ENCODE data around the gene ARHGAP31. TPM values are rescaled to one million over a fixed set of nuclear protein-coding genes. Genes with fewer than 3 reads are reported as not detected.
"Not testable (repeated sequence)": the region's sequence is repeated elsewhere in the genome, so short reads cannot be mapped to it uniquely, and the experiment has no call there.

The ARHGAP31 gene
- total RNA-seq, 3 donors from 2014 or later: 16.0 to 22.0 (median 17.2) TPM

DNA sequence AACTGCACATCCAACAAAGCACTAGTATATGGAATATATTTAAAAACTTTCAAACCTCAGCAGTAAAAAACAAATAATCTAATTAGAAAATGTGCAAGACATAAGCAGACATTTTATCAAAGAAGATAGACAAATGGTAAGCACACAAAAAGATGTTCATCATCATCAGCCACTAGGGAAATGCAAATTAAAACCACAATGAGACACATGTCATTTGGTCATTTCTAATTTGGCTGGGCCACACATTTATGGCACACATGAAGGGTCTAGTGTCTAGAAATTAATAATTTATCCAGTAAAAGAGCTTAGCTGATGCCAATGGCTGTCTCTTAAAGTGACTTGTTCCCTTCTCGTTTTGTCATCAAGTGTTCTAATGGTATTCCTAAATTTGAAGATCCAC lies 45.8 kb downstream of the ARHGAP31 start:
- DNase-seq: no peak
- Mint-ChIP-seq H3K4me3 (no peak overlapping the region), H3K27me3 (ENCODE audit: low read depth) (no peaks in the 10 kb centered on the region), H3K36me3 (ENCODE audit: insufficient read depth) (peaks cover 8% of the 10 kb centered on the region), H3K9me3 (peaks cover 2% of the 10 kb centered on the region), H3K4me1 (ENCODE audit: low read depth) (no peaks in the 10 kb centered on the region)
- ATAC-seq: no peak

DNA sequence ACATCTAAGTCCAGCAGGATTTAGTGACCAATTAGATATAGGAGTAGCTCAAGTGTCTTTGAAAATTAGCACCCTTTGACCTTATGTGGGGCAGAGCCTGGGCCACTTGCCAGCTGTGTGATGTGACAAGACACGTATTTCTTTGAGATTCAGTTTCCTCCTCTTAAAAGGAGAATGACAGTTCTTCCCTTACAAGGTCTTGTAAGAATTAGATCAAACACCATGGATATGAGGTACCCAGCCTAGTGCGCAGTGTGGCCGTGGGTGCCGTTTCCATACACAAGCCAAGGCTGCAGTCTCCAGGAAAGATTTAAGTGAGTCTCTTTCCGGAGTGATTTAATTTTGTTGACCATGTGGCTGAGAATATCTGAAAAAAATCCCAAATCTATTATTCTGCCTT lies 46.3 kb downstream of the ARHGAP31 start:
- DNase-seq: no peak

DNA sequence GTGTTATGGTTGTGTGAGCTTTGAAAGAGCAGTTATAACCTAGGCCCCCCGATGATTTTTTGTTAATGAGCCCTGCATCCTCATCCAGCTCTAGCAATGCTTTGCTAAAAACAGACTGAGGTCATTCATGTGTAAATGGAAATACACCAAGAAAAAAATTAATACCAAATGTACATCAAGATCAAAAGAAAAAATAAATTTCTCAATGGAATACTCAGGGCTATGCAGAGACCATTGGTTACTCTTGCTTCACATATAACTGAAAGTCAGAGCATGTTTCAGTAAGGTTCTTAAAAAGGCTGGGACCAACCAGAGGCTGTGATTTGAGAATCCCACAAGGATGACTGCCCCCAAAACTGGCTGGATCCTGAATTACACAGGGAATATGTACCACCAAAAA lies 48.0 kb downstream of the ARHGAP31 start:
- ATAC-seq (no peak), DNase-seq (no peak)
- Mint-ChIP-seq H3K9me3 (peaks cover 1% of the 10 kb centered on the region), H3K4me3 (no peak overlapping the region), H3K36me3 (ENCODE audit: insufficient read depth) (peaks cover 4% of the 10 kb centered on the region), H3K4me1 (ENCODE audit: low read depth) (no peaks in the 10 kb centered on the region), H3K27me3 (ENCODE audit: low read depth) (no peaks in the 10 kb centered on the region)

More for the DNA sequence above, 46.3 kb downstream of the ARHGAP31 start:
- ATAC-seq: no peak
- Mint-ChIP-seq H3K4me3 (no peak overlapping the region), H3K4me1 (ENCODE audit: low read depth) (no peaks in the 10 kb centered on the region), H3K27me3 (ENCODE audit: low read depth) (no peaks in the 10 kb centered on the region), H3K36me3 (ENCODE audit: insufficient read depth) (peaks cover 8% of the 10 kb centered on the region), H3K9me3 (peaks cover 2% of the 10 kb centered on the region)

- H3K4me1 Mint-ChIP-seq (ENCODE audit: low read depth): no peaks in the 10 kb centered on the region
- H3K36me3 Mint-ChIP-seq (ENCODE audit: insufficient read depth): no peaks in the 10 kb centered on the region
- ATAC-seq (no peak), DNase-seq (no peak)
- no peaks in the 10 kb centered on the region for H3K9me3 Mint-ChIP-seq
- H3K4me3 Mint-ChIP-seq: no peak overlapping the region
- H3K27me3 Mint-ChIP-seq (ENCODE audit: low read depth): no peaks in the 10 kb centered on the region
Observed at GRCh38 chr3:119343719-119344118, 49.5 kb downstream of the ARHGAP31 start.

DNA sequence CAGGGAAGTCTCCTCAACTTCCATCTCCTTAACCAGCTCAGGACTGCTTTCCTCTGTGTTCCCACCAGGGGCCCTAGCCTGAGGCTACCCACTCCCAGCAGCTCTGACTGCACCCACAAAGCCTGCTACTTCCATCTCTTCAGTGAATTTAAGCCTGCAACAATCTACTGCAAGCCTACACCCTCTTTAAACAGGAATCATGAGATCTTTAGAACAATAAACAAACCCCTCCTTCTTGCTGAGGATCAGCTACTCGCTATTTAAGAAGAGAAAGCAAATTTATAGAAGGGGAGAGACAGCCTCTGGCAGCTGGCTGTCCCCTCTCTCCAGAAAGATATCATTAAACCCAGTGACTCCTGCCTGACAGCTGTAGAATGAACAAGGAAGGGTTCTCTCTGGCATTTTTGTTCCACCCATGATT lies 51.9 kb downstream of the ARHGAP31 start:
- DNase-seq (no peak), ATAC-seq (no peak)
- Mint-ChIP-seq H3K4me1 (ENCODE audit: low read depth) (peaks cover 12% of the 10 kb centered on the region), H3K4me3 (no peak overlapping the region), H3K9me3 (no peaks in the 10 kb centered on the region), H3K27me3 (ENCODE audit: low read depth) (no peaks in the 10 kb centered on the region), H3K36me3 (ENCODE audit: insufficient read depth) (no peaks in the 10 kb centered on the region)

DNA sequence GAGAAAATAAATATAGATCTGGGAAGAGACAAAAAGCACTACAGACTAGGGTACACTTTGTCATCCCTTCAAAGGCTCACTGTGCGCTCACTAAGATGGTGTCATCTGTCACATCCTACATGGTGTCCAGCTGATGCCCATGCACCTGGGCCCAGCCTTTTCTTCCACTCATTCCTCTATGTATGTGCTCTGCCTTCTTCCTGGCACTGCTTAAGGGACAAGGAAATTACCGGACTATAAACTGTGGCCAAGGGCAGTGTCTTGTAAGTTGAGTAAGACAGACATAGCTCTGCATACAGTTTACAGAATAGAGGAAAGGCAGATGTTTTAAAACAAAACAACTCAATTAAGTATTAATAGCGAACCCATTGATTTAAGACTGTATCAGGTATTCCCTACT lies 52.9 kb downstream of the ARHGAP31 start:
- no peaks in the 10 kb centered on the region for H3K9me3 Mint-ChIP-seq
- DNase-seq: no peak
- ATAC-seq: no peak
- no peaks in the 10 kb centered on the region for H3K36me3 Mint-ChIP-seq (ENCODE audit: insufficient read depth)
- no peak overlapping the region for H3K4me3 Mint-ChIP-seq
- no peaks in the 10 kb centered on the region for H3K27me3 Mint-ChIP-seq (ENCODE audit: low read depth)
- peaks cover 21% of the 10 kb centered on the region for H3K4me1 Mint-ChIP-seq (ENCODE audit: low read depth)

- Mint-ChIP-seq H3K4me3 (no peak overlapping the region), H3K36me3 (ENCODE audit: insufficient read depth) (no peaks in the 10 kb centered on the region), H3K27me3 (ENCODE audit: low read depth) (no peaks in the 10 kb centered on the region), H3K9me3 (no peaks in the 10 kb centered on the region), H3K4me1 (ENCODE audit: low read depth) (peaks cover 36% of the 10 kb centered on the region)
- ATAC-seq (no peak), DNase-seq (no peak)
Observed at GRCh38 chr3:119349354-119350041, 55.3 kb downstream of the ARHGAP31 start.

DNA sequence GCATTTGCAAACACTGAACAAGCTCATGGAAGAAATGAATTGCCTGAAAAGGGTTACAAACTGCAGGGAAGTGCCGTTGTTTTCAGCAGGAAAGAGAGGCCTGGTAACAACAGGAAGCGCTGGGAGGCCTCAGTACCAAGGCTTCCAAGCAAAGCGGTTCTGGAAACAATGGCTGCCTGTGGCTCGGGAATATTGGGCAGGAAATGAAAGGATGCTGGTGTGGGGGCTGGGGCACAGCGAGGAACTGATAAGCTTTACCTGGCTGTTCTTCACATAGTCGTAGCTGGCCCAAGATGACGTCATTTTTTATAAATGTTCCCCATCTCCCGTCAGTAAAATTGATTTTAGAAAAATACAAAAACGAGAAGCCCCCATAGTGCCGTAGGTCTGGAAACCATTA lies 55.9 kb downstream of the ARHGAP31 start:
- no peak for DNase-seq
- peaks cover 36% of the 10 kb centered on the region for H3K4me1 Mint-ChIP-seq (ENCODE audit: low read depth)
- no peak for ATAC-seq
- no peaks in the 10 kb centered on the region for H3K9me3 Mint-ChIP-seq
- H3K36me3 Mint-ChIP-seq (ENCODE audit: insufficient read depth): no peaks in the 10 kb centered on the region
- no peaks in the 10 kb centered on the region for H3K27me3 Mint-ChIP-seq (ENCODE audit: low read depth)
- no peak overlapping the region for H3K4me3 Mint-ChIP-seq

DNA sequence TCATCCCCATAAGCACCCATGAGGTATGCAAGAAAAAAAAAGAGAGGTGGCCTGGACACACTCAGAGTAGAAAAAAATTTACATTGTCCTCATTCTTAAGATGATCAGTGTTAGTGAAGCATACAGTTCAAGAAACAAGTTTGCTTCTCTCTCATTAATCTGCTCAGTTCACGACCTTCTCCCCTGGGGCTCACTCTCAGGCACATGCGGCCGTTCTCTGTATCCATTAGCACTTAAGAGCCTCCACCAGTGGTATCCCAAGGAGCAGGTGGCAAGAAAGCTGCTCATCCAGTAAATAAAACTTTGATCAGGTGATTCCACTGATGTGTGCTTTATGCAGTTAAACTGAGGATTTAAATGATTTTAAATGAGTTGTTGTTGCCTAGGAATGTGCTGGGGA lies 57.4 kb downstream of the ARHGAP31 start:
- DNase-seq (no peak), ATAC-seq (no peak)
- Mint-ChIP-seq H3K4me1 (ENCODE audit: low read depth) (peaks cover 36% of the 10 kb centered on the region), H3K9me3 (no peaks in the 10 kb centered on the region), H3K36me3 (ENCODE audit: insufficient read depth) (no peaks in the 10 kb centered on the region), H3K27me3 (ENCODE audit: low read depth) (no peaks in the 10 kb centered on the region), H3K4me3 (no peak overlapping the region)

- Mint-ChIP-seq H3K27me3 (ENCODE audit: low read depth) (no peaks in the 10 kb centered on the region), H3K36me3 (ENCODE audit: insufficient read depth) (no peaks in the 10 kb centered on the region), H3K4me3 (no peak overlapping the region), H3K4me1 (ENCODE audit: low read depth) (peaks cover 36% of the 10 kb centered on the region), H3K9me3 (no peaks in the 10 kb centered on the region)
- peak; percentile 98 to 99 for ATAC-seq
- peak; percentile 63 for DNase-seq
Observed at GRCh38 chr3:119352034-119352609, 57.9 kb downstream of the ARHGAP31 start.

GRCh38 chr3:119352863-119353527 lies 58.8 kb downstream of the ARHGAP31 start:
- Mint-ChIP-seq H3K4me3 (peak overlapping the region; percentile 9), H3K27me3 (ENCODE audit: low read depth) (no peaks in the 10 kb centered on the region), H3K9me3 (no peaks in the 10 kb centered on the region), H3K4me1 (ENCODE audit: low read depth) (peaks cover 36% of the 10 kb centered on the region), H3K36me3 (ENCODE audit: insufficient read depth) (no peaks in the 10 kb centered on the region)
- DNase-seq (no peak), ATAC-seq (peak in 1 of 2 donors; percentile 34)

- ATAC-seq; H3K36me3 Mint-ChIP-seq (ENCODE audit: insufficient read depth); H3K9me3 Mint-ChIP-seq; H3K27me3 Mint-ChIP-seq (ENCODE audit: low read depth); H3K4me3 Mint-ChIP-seq; DNase-seq: not testable (repeated sequence)
- peaks cover 29% of the 10 kb centered on the region for H3K4me1 Mint-ChIP-seq (ENCODE audit: low read depth)
Observed at GRCh38 chr3:119355608-119356007, 61.4 kb downstream of the ARHGAP31 start.

DNA sequence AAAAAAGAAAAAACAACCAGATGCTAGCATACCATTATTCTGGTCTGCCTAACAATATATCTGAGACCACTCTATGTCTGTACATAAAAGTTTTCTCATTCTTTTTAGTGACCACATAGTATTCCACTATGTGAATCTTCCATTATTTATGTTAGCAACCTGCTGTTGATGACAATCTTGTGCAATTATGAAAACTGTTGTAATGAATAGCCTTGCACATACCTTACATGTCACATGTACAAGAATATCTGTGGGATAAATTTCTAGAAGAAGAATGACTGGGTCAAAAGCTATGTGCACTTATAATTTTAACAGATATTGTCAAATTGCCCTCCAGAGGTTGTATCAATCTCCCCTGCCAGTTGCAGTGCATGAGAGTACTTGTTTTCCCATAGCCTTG lies 62.5 kb downstream of the ARHGAP31 start:
- no peak overlapping the region for H3K4me3 Mint-ChIP-seq
- H3K27me3 Mint-ChIP-seq (ENCODE audit: low read depth): no peaks in the 10 kb centered on the region
- H3K36me3 Mint-ChIP-seq (ENCODE audit: insufficient read depth): no peaks in the 10 kb centered on the region
- ATAC-seq (no peak), DNase-seq (no peak)
- peaks cover 20% of the 10 kb centered on the region for H3K4me1 Mint-ChIP-seq (ENCODE audit: low read depth)
- no peaks in the 10 kb centered on the region for H3K9me3 Mint-ChIP-seq

DNA sequence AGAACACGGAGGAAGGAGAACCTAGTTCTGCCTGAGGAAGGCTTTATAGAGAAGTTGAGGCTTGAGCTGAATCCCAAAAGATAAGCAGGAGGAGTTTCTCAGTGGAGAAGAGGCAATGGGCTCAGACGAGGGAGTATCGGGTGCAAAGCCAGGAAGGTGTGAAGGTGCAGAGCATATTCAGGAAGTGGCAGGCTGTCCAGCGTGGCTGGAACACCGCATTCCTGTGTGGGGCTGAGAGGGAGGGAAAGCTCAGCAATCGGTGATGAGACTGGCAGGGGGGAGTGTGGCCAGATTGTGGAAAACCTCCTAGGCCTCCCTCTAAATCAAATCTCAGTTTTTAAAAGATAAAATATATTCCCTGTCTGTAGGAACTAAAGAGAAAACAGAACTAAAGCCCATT lies 63.0 kb downstream of the ARHGAP31 start:
- H3K27me3 Mint-ChIP-seq (ENCODE audit: low read depth): no peaks in the 10 kb centered on the region
- no peak for ATAC-seq
- no peak overlapping the region for H3K4me3 Mint-ChIP-seq
- peaks cover 14% of the 10 kb centered on the region for H3K4me1 Mint-ChIP-seq (ENCODE audit: low read depth)
- DNase-seq: no peak
- no peaks in the 10 kb centered on the region for H3K36me3 Mint-ChIP-seq (ENCODE audit: insufficient read depth)
- no peaks in the 10 kb centered on the region for H3K9me3 Mint-ChIP-seq

Data from activated T-cell treated with anti-CD3 and anti-CD28 coated beads, Interleukin-2, amount 50 U/mL, for 4 hours (primary cell).